NCI-H1436 treated with DMSO at 0.1 percent for 48 hours (cell line): Measurements from ENCODE around the gene TPD52L2.
A peak's percentile ranks its signal among the peaks of the same experiment; 100 is the strongest.
"Not testable (repeated sequence)": the region's sequence is repeated elsewhere in the genome, so short reads cannot be mapped to it uniquely, and the experiment has no call there.

Source experiments
- DNase-seq: peaks from one replicate; lab custom pipeline; 2025; lab: John Stamatoyannopoulos, UW

TPD52L2 gene

GRCh38 chr20:63878899-63879663 is 14.0 kb downstream of the TPD52L2 start:
- no peak for DNase-seq

GRCh38 chr20:63880901-63881300 is 15.8 kb downstream of the TPD52L2 start:
- DNase-seq = not testable (repeated sequence)

GRCh38 chr20:63881451-63882226 is 16.6 kb downstream of the TPD52L2 start:
- no peak for DNase-seq

GRCh38 chr20:63882257-63883200 is 17.5 kb downstream of the TPD52L2 start:
- no peak for DNase-seq

- DNase-seq = no peak
Observed at GRCh38 chr20:63883201-63883593, 18.1 kb downstream of the TPD52L2 start.

- DNase-seq = no peak
Observed at GRCh38 chr20:63884506-63885263, 19.6 kb downstream of the TPD52L2 start.

GRCh38 chr20:63885264-63886053 is 20.4 kb downstream of the TPD52L2 start:
- DNase-seq = no peak

GRCh38 chr20:63886054-63886419 is 21.0 kb downstream of the TPD52L2 start:
- no peak for DNase-seq

- DNase-seq = no peak
Observed at GRCh38 chr20:63886921-63887320, 21.9 kb downstream of the TPD52L2 start.

GRCh38 chr20:63889241-63890200 is 24.5 kb downstream of the TPD52L2 start:
- DNase-seq = no peak

- DNase-seq = no peak
Observed at GRCh38 chr20:63890201-63890576, 25.1 kb downstream of the TPD52L2 start.

GRCh38 chr20:63890616-63891015 is 25.5 kb downstream of the TPD52L2 start:
- DNase-seq = no peak

- DNase-seq = no peak
Observed at GRCh38 chr20:63891061-63892002, 26.3 kb downstream of the TPD52L2 start.

- no peak for DNase-seq
Observed at GRCh38 chr20:63892402-63892801, 27.3 kb downstream of the TPD52L2 start.

GRCh38 chr20:63893999-63894357 is 28.9 kb downstream of the TPD52L2 start:
- DNase-seq = no peak

- DNase-seq = peak; percentile 76
Observed at GRCh38 chr20:63894358-63895201, 29.5 kb downstream of the TPD52L2 start, which contains the start of gene DNAJC5. TSS of gene DNAJC5 (plus strand) at chr20:63895126. CDS start at chr20:63928346, 33,220 bp downstream.

GRCh38 chr20:63895202-63895951 is 30.3 kb downstream of the TPD52L2 start:
- DNase-seq = no peak
